Measurements from ENCODE around the gene APOL1. TPM values are rescaled to one million over a fixed set of nuclear protein-coding genes. Genes with fewer than 3 reads are reported as not detected.
A peak's percentile ranks its signal among the peaks of the same experiment; 100 is the strongest.

The APOL1 gene
- total and polyA plus RNA-seq, 9 of the 15 experiments (the other 6 are each of a cell fraction or from before 2014, with no cell fraction given): 2.5 to 9.7 (median 5.6) TPM

DNA sequence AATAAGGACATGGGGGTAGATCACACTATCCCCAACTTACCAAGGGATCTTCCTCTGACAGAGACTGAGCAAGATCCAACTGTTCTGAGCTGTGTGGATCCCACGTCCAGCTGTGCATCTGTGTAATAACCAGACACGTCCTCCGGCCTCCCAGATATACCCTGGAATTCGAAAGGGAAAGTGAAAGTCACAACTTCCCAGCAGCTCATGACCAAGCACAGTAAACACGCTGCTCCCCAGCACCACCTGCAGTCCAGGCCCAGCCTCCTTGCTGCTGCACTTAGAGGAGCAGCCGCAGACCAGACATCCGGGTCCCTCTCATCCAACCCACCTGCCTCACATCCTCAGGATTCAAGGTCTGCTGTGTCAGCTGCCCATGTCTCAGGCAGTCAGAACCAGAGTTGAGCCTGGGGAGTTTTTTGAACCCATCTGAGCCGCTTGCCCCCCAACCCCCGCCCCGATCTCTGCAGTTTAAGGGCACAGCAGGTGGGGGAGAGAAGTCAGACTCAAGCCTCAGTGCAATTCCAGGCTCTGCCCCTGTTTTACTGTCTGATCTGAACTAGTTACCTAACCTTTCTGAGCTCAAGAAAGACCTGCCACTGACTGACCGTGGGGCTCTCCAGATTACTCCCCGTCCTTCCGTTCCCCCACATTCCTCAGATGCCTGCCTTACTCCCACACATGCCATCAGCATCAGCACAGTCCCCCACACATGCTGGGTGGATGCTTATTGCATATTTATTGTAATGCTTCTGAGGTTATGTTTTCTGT, 13.3 kb upstream of the APOL1 start, which contains the start of gene APOL2 (continued):
- TF ChIP-seq, protein P1, sequence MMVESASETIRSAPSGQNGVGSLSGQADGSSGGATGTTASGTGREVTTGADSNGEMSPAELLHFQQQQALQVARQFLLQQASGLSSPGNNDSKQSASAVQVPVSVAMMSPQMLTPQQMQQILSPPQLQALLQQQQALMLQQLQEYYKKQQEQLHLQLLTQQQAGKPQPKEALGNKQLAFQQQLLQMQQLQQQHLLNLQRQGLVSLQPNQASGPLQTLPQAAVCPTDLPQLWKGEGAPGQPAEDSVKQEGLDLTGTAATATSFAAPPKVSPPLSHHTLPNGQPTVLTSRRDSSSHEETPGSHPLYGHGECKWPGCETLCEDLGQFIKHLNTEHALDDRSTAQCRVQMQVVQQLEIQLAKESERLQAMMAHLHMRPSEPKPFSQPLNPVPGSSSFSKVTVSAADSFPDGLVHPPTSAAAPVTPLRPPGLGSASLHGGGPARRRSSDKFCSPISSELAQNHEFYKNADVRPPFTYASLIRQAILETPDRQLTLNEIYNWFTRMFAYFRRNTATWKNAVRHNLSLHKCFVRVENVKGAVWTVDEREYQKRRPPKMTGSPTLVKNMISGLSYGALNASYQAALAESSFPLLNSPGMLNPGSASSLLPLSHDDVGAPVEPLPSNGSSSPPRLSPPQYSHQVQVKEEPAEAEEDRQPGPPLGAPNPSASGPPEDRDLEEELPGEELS (CRISPR knock-in tag; IDR thresholded peaks at IDR 0.05; ENCODE audit: borderline replicate concordance): 0 out of 2 replicates have a peak, but pooled peaks have one; percentile 25
- peak; percentile 65 for TF ChIP-seq HCFC1 (IDR thresholded peaks at IDR 0.05; ENCODE audit: low read depth, low read length)
- TF ChIP-seq, protein P2, sequence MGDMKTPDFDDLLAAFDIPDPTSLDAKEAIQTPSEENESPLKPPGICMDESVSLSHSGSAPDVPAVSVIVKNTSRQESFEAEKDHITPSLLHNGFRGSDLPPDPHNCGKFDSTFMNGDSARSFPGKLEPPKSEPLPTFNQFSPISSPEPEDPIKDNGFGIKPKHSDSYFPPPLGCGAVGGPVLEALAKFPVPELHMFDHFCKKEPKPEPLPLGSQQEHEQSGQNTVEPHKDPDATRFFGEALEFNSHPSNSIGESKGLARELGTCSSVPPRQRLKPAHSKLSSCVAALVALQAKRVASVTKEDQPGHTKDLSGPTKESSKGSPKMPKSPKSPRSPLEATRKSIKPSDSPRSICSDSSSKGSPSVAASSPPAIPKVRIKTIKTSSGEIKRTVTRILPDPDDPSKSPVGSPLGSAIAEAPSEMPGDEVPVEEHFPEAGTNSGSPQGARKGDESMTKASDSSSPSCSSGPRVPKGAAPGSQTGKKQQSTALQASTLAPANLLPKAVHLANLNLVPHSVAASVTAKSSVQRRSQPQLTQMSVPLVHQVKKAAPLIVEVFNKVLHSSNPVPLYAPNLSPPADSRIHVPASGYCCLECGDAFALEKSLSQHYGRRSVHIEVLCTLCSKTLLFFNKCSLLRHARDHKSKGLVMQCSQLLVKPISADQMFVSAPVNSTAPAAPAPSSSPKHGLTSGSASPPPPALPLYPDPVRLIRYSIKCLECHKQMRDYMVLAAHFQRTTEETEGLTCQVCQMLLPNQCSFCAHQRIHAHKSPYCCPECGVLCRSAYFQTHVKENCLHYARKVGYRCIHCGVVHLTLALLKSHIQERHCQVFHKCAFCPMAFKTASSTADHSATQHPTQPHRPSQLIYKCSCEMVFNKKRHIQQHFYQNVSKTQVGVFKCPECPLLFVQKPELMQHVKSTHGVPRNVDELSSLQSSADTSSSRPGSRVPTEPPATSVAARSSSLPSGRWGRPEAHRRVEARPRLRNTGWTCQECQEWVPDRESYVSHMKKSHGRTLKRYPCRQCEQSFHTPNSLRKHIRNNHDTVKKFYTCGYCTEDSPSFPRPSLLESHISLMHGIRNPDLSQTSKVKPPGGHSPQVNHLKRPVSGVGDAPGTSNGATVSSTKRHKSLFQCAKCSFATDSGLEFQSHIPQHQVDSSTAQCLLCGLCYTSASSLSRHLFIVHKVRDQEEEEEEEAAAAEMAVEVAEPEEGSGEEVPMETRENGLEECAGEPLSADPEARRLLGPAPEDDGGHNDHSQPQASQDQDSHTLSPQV (IDR thresholded peaks at IDR 0.05): 0 out of 2 replicates have a peak, but pooled peaks have one; percentile 27
- peak; percentile 57 to 93; a peak in 3 of 4 replicates for TF ChIP-seq SIN3A (IDR thresholded peaks at IDR 0.05; ENCODE audit: borderline replicate concordance in 2 of 2, control insufficient read depth in 1 of 2, low read depth in 2 of 2, low read length in 2 of 2)
- TF ChIP-seq ERF (CRISPR knock-in tag; IDR thresholded peaks at IDR 0.05): no peak
- TF ChIP-seq ATF7 (IDR thresholded peaks at IDR 0.05): 0 out of 2 replicates have a peak, but pooled peaks have one; percentile 35
- peak; percentile 44; the same call in 1 of the 2 replicates for TF ChIP-seq JUND (IDR thresholded peaks at IDR 0.05; ENCODE audit: borderline replicate concordance, low read depth, low read length)
- peak; percentile 53; the same call in 1 of the 3 replicates for TF ChIP-seq JUND (tag; IDR thresholded peaks at IDR 0.05; ENCODE audit: borderline replicate concordance, low read depth, low read length)
- peak; percentile 53; the same call in 1 of the 2 replicates for TF ChIP-seq SP1 (CRISPR knock-in tag; IDR thresholded peaks at IDR 0.05)
- TF ChIP-seq C11orf30 (IDR thresholded peaks at IDR 0.05; ENCODE audit: low read depth): peak; percentile 55; the same call in 1 of the 2 replicates
- TF ChIP-seq NFXL1 (CRISPR knock-in tag; IDR thresholded peaks at IDR 0.05): no peak
- no peak for TF ChIP-seq MCM5 (IDR thresholded peaks at IDR 0.05; ENCODE audit: low read depth)
- TF ChIP-seq, protein P3, sequence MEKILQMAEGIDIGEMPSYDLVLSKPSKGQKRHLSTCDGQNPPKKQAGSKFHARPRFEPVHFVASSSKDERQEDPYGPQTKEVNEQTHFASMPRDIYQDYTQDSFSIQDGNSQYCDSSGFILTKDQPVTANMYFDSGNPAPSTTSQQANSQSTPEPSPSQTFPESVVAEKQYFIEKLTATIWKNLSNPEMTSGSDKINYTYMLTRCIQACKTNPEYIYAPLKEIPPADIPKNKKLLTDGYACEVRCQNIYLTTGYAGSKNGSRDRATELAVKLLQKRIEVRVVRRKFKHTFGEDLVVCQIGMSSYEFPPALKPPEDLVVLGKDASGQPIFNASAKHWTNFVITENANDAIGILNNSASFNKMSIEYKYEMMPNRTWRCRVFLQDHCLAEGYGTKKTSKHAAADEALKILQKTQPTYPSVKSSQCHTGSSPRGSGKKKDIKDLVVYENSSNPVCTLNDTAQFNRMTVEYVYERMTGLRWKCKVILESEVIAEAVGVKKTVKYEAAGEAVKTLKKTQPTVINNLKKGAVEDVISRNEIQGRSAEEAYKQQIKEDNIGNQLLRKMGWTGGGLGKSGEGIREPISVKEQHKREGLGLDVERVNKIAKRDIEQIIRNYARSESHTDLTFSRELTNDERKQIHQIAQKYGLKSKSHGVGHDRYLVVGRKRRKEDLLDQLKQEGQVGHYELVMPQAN (IDR thresholded peaks at IDR 0.05; ENCODE audit: borderline replicate concordance): peak; percentile 37; the same call in 1 of the 2 replicates
- no peak for TF ChIP-seq ZBTB1 (CRISPR knock-in tag; IDR thresholded peaks at IDR 0.05; ENCODE audit: borderline replicate concordance, low read depth)
- no peak for TF ChIP-seq HSF4 (CRISPR knock-in tag; IDR thresholded peaks at IDR 0.05; ENCODE audit: borderline replicate concordance)
- TF ChIP-seq TEAD1 (CRISPR knock-in tag; IDR thresholded peaks at IDR 0.05): peak in 1 of 2 experiments; percentile 76; a peak in 1 of 4 replicates
- TF ChIP-seq CREM (IDR thresholded peaks at IDR 0.05; ENCODE audit: low read depth): peak; percentile 59; the same call in 1 of the 2 replicates

Data from K562 (cell line).